MCF 10A (cell line): ENCODE data around the gene MYD88. TPM values are rescaled to one million over a fixed set of nuclear protein-coding genes. Genes with fewer than 3 reads are reported as not detected.
A peak's percentile ranks its signal among the peaks of the same experiment; 100 is the strongest.

Source experiments
- BruUV-seq: library from RNA; stranded (reverse); fragments of 400-500 nt; replicated peaks from 2 replicates; lab custom pipeline; 2021; lab: Mats Ljungman, UMichigan
- CTCF ChIA-PET: fragments of 300-600 bp; sonication (Branson Sonifier 250); formaldehyde crosslinking; extraction: SDS; loops from one replicate; lab custom pipeline; 2021; ENCODE audit warnings: antibody characterized with exemption, inconsistent platforms; lab: Yijun Ruan, JAX
- POLR2A ChIA-PET: fragments of 300-600, 350-650 bp; sonication (Branson Sonifier 250); formaldehyde crosslinking; extraction: SDS; loops from one replicate; lab custom pipeline; 2020; ENCODE audit warnings: antibody characterized with exemption, inconsistent platforms; lab: Yijun Ruan, JAX
- DNase-seq: peaks from one replicate; pipeline ENCODE4 v3.0.0-alpha.2; 2018; ENCODE audit not compliant: unreplicated experiment
- H3K27ac Mint-ChIP-seq: one replicate; pipeline ENCODE4 v1.8.0; 2022; ENCODE audit warnings: mild to moderate bottlenecking, low read depth, mixed read lengths; ENCODE audit not compliant: unreplicated experiment
- H3K27me3 Mint-ChIP-seq: one replicate; pipeline ENCODE4 v1.8.0; 2022; ENCODE audit warnings: mixed read lengths; ENCODE audit not compliant: insufficient read depth, unreplicated experiment
- H3K36me3 Mint-ChIP-seq: one replicate; pipeline ENCODE4 v1.8.0; 2022; ENCODE audit warnings: mild to moderate bottlenecking, moderate library complexity, mixed read lengths; ENCODE audit not compliant: insufficient read depth, unreplicated experiment
- H3K4me1 Mint-ChIP-seq: one replicate; pipeline ENCODE4 v1.8.0; 2022; ENCODE audit warnings: mixed read lengths; ENCODE audit not compliant: insufficient read depth, unreplicated experiment
- H3K4me3 Mint-ChIP-seq: one replicate; pipeline ENCODE4 v1.8.0; 2022; ENCODE audit warnings: mild to moderate bottlenecking, moderate library complexity, mixed read lengths; ENCODE audit not compliant: unreplicated experiment
- H3K9me3 Mint-ChIP-seq: one replicate; pipeline ENCODE4 v1.8.0; 2022; ENCODE audit warnings: mixed read lengths; ENCODE audit not compliant: unreplicated experiment
- intact Hi-C: fragments of 100-400 bp; cut with micrococcal nuclease; formaldehyde crosslinking; loops from 2 replicates; pipeline ENCODE4 v1.14.1; 2022
- total RNA-seq: library from RNA; stranded (reverse); gene quantifications from 2 replicates; pipeline ENCODE4 v1.2.3, GENCODE V29; 2022
- TF ChIP-seq, protein P1 (sequence below): fragments of 200-600 bp; IDR thresholded peaks from one replicate; pipeline ENCODE4 v1.8.0; 2022; ENCODE audit warnings: antibody characterized with exemption, mild to moderate bottlenecking; ENCODE audit not compliant: unreplicated experiment

MYD88 gene
- total RNA-seq, 1 experiment from 2014 or later, result 19.7 TPM

DNA sequence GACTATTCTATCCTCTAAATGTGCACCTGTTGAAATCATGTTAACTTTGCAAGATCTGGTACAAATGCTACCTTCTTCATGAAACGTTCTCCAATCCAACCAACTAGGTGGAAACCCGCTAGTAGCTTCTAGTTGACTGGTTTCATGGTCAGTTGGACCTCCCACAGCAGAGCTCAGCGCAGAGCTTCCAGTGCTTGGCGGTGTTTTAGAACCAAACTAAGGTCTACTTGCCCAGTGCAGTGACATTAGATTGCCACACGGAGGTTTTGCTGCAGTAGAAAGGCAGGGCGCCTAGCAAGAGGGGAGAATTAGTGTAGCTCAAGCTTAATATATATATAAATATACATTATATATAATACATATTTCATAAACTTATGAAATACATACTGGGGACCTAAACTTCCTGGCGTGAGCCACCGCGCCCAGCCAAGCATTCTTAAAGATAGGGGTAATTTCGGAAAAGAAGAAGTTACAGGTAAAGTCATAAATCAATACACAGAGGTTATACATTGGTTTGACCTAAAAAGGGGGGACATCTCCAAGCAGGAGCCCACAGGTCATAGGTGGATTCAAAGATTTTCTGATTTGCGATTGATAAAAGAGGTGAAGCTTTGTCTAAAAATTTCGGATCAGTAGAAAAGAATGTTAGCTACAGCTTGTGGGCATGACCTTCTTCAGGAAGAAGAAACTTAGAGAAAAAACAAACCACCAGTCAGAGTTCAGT is 24.8 kb downstream of the MYD88 start:
- Mint-ChIP-seq H3K27me3 (no peaks in the 10 kb centered on the region), H3K9me3 (no peaks in the 10 kb centered on the region), H3K27ac (no peak overlapping the region), H3K36me3 (peaks cover 17% of the 10 kb centered on the region), H3K4me1 (peaks cover 18% of the 10 kb centered on the region), H3K4me3 (no peak overlapping the region)
- intact Hi-C loops, result no loop called here
- no TSS peak for BruUV-seq
- ChIA-PET CTCF (interaction anchor here (0.5 to 3.0 kb wide), 6 partner anchors 9 to 253 kb away, joined by 3 to 8 read pairs (median 3); no protein-coding TSS in a partner anchor), POLR2A (interaction anchor here (1.3 to 5.8 kb wide), 4 partner anchors 10 to 84 kb away, joined by 5 to 188 read pairs (median 79); partner anchors contain the start of genes ACAA1 and MYD88)
- no peak for DNase-seq
- TF ChIP-seq, protein P1, sequence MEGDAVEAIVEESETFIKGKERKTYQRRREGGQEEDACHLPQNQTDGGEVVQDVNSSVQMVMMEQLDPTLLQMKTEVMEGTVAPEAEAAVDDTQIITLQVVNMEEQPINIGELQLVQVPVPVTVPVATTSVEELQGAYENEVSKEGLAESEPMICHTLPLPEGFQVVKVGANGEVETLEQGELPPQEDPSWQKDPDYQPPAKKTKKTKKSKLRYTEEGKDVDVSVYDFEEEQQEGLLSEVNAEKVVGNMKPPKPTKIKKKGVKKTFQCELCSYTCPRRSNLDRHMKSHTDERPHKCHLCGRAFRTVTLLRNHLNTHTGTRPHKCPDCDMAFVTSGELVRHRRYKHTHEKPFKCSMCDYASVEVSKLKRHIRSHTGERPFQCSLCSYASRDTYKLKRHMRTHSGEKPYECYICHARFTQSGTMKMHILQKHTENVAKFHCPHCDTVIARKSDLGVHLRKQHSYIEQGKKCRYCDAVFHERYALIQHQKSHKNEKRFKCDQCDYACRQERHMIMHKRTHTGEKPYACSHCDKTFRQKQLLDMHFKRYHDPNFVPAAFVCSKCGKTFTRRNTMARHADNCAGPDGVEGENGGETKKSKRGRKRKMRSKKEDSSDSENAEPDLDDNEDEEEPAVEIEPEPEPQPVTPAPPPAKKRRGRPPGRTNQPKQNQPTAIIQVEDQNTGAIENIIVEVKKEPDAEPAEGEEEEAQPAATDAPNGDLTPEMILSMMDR, result no peak

DNA sequence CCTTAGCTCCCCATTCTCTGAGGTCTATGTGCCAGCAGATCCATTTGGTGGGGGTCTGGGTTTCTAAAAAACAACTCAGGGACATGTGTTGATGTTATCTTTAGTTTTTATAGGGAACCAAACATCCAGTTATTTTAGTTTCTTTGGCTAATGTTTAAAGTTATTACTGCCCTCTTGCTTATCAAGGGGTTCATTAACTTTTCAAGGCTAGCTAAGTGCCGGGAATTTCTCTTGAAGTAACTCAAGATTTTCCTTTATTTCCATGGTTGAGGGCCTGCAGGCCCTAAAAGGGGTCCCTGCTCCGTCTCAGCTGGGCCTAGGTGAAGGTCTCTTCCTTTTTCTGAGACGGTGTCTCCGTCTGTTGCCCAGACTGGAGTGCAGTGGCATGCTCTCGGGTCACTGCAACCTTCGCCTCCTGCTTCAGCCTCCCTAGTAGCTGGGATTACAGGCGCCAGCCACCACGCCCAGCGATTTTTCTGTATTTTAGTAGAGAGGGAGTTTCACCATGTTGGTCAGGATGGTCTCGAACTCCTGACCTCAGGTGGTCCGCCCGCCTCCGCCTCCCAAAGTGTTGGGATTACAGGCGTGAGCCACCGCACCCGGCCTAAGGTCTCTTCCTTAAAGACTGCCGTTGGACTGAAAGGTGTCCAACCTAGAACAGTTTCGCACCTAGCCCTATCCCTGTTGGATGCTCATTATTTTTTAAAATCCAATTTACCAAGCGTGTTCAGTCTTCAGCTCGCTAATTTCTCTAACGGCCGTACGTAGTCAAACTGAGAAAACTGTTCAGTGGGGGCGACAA is 25.6 kb downstream of the MYD88 start:
- ChIA-PET CTCF (interaction anchor here (0.5 to 3.0 kb wide), 9 partner anchors 8 to 253 kb away, joined by 3 to 8 read pairs (median 3); no protein-coding TSS in a partner anchor), POLR2A (interaction anchor here (0.7 to 5.8 kb wide), 16 partner anchors 9 to 311 kb away, joined by 3 to 188 read pairs (median 8); partner anchors contain the start of genes ACAA1 and MYD88)
- intact Hi-C loops, result loop anchor here (2.0 kb wide), 1 partner anchor 25 kb away; the partner anchor contains the start of gene MYD88
- DNase-seq, result no peak
- peak overlapping the region; percentile 87 for H3K4me3 Mint-ChIP-seq
- H3K4me1 Mint-ChIP-seq, result peaks cover 23% of the 10 kb centered on the region
- TSS peak; percentile 76 for BruUV-seq
- peaks cover 17% of the 10 kb centered on the region for H3K36me3 Mint-ChIP-seq
- H3K27me3 Mint-ChIP-seq, result no peaks in the 10 kb centered on the region
- TF ChIP-seq, protein P1, result no peak
- H3K9me3 Mint-ChIP-seq, result no peaks in the 10 kb centered on the region
- peak overlapping the region; percentile 93 for H3K27ac Mint-ChIP-seq

GRCh38 chr3:38164643-38164951 is 26.1 kb downstream of the MYD88 start:
- Mint-ChIP-seq H3K4me1 (peaks cover 29% of the 10 kb centered on the region), H3K9me3 (no peaks in the 10 kb centered on the region), H3K4me3 (peak overlapping the region; percentile 87), H3K27me3 (no peaks in the 10 kb centered on the region), H3K27ac (peak overlapping the region; percentile 93), H3K36me3 (peaks cover 17% of the 10 kb centered on the region)
- ChIA-PET CTCF (interaction anchor here (0.8 to 3.0 kb wide), 8 partner anchors 8 to 182 kb away, joined by 3 to 8 read pairs (median 5); partner anchors contain the start of gene XYLB), POLR2A (interaction anchor here (0.7 to 5.8 kb wide), 19 partner anchors 9 to 311 kb away, joined by 3 to 188 read pairs (median 6); partner anchors contain the start of genes ACAA1, MYD88 and XYLB)
- no peak for DNase-seq
- TF ChIP-seq, protein P1, result no peak
- intact Hi-C loops, result loop anchor here (2.0 kb wide), 1 partner anchor 26 kb away; the partner anchor contains the start of gene MYD88
- no TSS peak for BruUV-seq
